ENCODE data around the gene CCDC117. TPM values are rescaled to one million over a fixed set of nuclear protein-coding genes. Genes with fewer than 3 reads are reported as not detected.
A peak's percentile ranks its signal among the peaks of the same experiment; 100 is the strongest.

The CCDC117 gene
- total RNA-seq, 1 experiment from 2014 or later: 40.0 TPM

DNA sequence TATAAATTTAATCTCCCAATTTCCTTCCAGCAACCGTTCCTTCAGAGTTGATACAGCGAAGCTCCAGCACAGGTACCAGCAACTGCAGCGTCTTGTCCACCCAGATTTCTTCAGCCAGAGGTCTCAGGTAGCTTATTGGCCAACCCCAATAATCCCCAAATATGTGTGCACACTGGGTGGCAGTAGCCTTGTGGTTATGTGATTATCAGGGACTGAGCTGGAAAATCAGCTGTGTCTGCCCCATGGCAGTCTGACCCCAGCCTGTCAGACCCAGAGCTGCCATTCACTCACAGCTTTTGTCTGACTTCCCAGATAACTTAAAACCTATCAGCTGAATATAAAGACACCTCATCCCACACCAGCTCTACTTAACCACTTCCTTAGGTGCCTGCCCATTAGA, 28.6 kb upstream of the CCDC117 start:
- WGBS (ENCODE audit: extremely low coverage, insufficient read length, low lambda C conversion rate): no CpG with 5 or more reads among the region's 3 CpGs
- H4K91ac ChIP-seq (ENCODE audit: insufficient read length, low read depth, low read length): no peak overlapping the region
- Mint-ChIP-seq H3K4me3 (peak overlapping the region; percentile 79 to 91; a peak in 1 of 5 replicates), H3K4me1 (peaks cover 16 to 18% of the 10 kb centered on the region in 2 experiments), H3K27ac (no peak overlapping the region), H3K9me3 (no peaks in the 10 kb centered on the region), H3K36me3 (ENCODE audit: insufficient read depth in 1 of 3, low read depth in 3 of 3) (peaks cover 40 to 57% (median 54%) of the 10 kb centered on the region in 3 experiments; a peak in 6 of 7 replicates), H3K27me3 (ENCODE audit: low read depth) (no peaks in the 10 kb centered on the region)
- H3K18ac ChIP-seq (ENCODE audit: insufficient read length, low read depth, low read length): no peak overlapping the region
- H3K4me1 ChIP-seq (ENCODE audit: insufficient read depth, low read length): peaks cover 2% of the 10 kb centered on the region; the same call in 1 of the 2 replicates
- H2BK120ac ChIP-seq (ENCODE audit: low read depth, low read length, poor library complexity, severe bottlenecking): no peak overlapping the region
- no peak overlapping the region for H2AK5ac ChIP-seq (ENCODE audit: insufficient read length, low read length)
- no peak overlapping the region for H2BK5ac ChIP-seq (ENCODE audit: insufficient read length, low read length)
- no peak overlapping the region for H3K56ac ChIP-seq (ENCODE audit: insufficient read length, low read depth, low read length)
- no peaks in the 10 kb centered on the region for H3K27me3 ChIP-seq (ENCODE audit: insufficient read depth, low read length)
- H3K23me2 ChIP-seq (ENCODE audit: insufficient read length, low read depth, low read length, poor library complexity, severe bottlenecking): peaks cover 12% of the 10 kb centered on the region
- H3K79me2 ChIP-seq (ENCODE audit: insufficient read depth, low read length): peaks cover 5% of the 10 kb centered on the region; the same call in 1 of the 2 replicates
- TF ChIP-seq, protein P1, sequence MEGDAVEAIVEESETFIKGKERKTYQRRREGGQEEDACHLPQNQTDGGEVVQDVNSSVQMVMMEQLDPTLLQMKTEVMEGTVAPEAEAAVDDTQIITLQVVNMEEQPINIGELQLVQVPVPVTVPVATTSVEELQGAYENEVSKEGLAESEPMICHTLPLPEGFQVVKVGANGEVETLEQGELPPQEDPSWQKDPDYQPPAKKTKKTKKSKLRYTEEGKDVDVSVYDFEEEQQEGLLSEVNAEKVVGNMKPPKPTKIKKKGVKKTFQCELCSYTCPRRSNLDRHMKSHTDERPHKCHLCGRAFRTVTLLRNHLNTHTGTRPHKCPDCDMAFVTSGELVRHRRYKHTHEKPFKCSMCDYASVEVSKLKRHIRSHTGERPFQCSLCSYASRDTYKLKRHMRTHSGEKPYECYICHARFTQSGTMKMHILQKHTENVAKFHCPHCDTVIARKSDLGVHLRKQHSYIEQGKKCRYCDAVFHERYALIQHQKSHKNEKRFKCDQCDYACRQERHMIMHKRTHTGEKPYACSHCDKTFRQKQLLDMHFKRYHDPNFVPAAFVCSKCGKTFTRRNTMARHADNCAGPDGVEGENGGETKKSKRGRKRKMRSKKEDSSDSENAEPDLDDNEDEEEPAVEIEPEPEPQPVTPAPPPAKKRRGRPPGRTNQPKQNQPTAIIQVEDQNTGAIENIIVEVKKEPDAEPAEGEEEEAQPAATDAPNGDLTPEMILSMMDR (conservative IDR thresholded peaks at IDR 0.05): no peak
- no peak overlapping the region for H2BK20ac ChIP-seq (ENCODE audit: low read depth, low read length, poor library complexity, severe bottlenecking)
- no peaks in the 10 kb centered on the region for H3K9me3 ChIP-seq (ENCODE audit: control insufficient read depth, low read depth, low read length)
- no peak overlapping the region for H3K4me2 ChIP-seq (ENCODE audit: insufficient read depth, insufficient read length, low read length)
- no peak overlapping the region for H3K4ac ChIP-seq (ENCODE audit: low read depth, low read length)
- no peak overlapping the region for H2BK12ac ChIP-seq (ENCODE audit: insufficient read length, low read depth, low read length)
- H3K9ac ChIP-seq (ENCODE audit: extremely low read depth, insufficient read length, low read length): no peak overlapping the region
- no peak for DNase-seq
- H4K8ac ChIP-seq (replicated peaks; ENCODE audit: insufficient read length, low read depth, low read length): no peak overlapping the region
- H4K5ac ChIP-seq (ENCODE audit: insufficient read length, low read depth, low read length): no peak overlapping the region
- no peak overlapping the region for H3K14ac ChIP-seq (ENCODE audit: insufficient read depth, low read length)
- H3K23ac ChIP-seq (ENCODE audit: insufficient read length, low read depth, low read length): no peak overlapping the region
- no peak overlapping the region for H3K27ac ChIP-seq (ENCODE audit: insufficient read length, low read depth, low read length)
- H4K20me1 ChIP-seq (ENCODE audit: control insufficient read depth, insufficient read depth, insufficient read length): no peaks in the 10 kb centered on the region
- no peak overlapping the region for H2BK15ac ChIP-seq (ENCODE audit: low read depth, low read length)
- no peak overlapping the region for H2AFZ ChIP-seq (ENCODE audit: low read length)
- no peaks in the 10 kb centered on the region for H3K79me1 ChIP-seq (ENCODE audit: insufficient read depth, low read depth, low read length, poor library complexity, severe bottlenecking)
- no peak overlapping the region for H3T11ph ChIP-seq (ENCODE audit: low read length)

All from H9 (cell line).